ENCODE results near the gene WDR47.
"Not testable (repeated sequence)": the region's sequence is repeated elsewhere in the genome, so short reads cannot be mapped to it uniquely, and the experiment has no call there.

WDR47 gene

GRCh38 chr1:108962681-108963051 is 79.2 kb downstream of the WDR47 start:
- no peak for DNase-seq (ENCODE audit: low spot score)

- no peak for DNase-seq (ENCODE audit: low spot score)
Observed at GRCh38 chr1:108961752-108962486, 80.0 kb downstream of the WDR47 start.

- DNase-seq (ENCODE audit: low spot score): no peak
Observed at GRCh38 chr1:108961198-108961597, 80.7 kb downstream of the WDR47 start.

- no peak for DNase-seq (ENCODE audit: low spot score)
Observed at GRCh38 chr1:108960719-108961118, 81.2 kb downstream of the WDR47 start.

GRCh38 chr1:108957888-108958287 is 84.0 kb downstream of the WDR47 start:
- no peak for DNase-seq (ENCODE audit: low spot score)

GRCh38 chr1:108955881-108956280 is 86.0 kb downstream of the WDR47 start:
- DNase-seq (ENCODE audit: low spot score): no peak

- no peak for DNase-seq (ENCODE audit: low spot score)
Observed at GRCh38 chr1:108955111-108955510, 86.8 kb downstream of the WDR47 start.

- DNase-seq (ENCODE audit: low spot score): no peak
Observed at GRCh38 chr1:108953452-108953851, 88.5 kb downstream of the WDR47 start.

GRCh38 chr1:108951242-108951641 is 90.7 kb downstream of the WDR47 start:
- DNase-seq (ENCODE audit: low spot score): no peak

- DNase-seq (ENCODE audit: low spot score): no peak
Observed at GRCh38 chr1:108949044-108949443, 92.9 kb downstream of the WDR47 start.

GRCh38 chr1:108947871-108948525 is 93.9 kb downstream of the WDR47 start:
- DNase-seq (ENCODE audit: low spot score): peak; percentile 44

- DNase-seq (ENCODE audit: low spot score): no peak
Observed at GRCh38 chr1:108936170-108936569, 105.7 kb downstream of the WDR47 start.

GRCh38 chr1:108933944-108934343 is 108.0 kb downstream of the WDR47 start:
- no peak for DNase-seq (ENCODE audit: low spot score)

- DNase-seq (ENCODE audit: low spot score): not testable (repeated sequence)
Observed at GRCh38 chr1:108927565-108927964, 114.3 kb downstream of the WDR47 start.

- no peak for DNase-seq (ENCODE audit: low spot score)
Observed at GRCh38 chr1:108925920-108926319, 116.0 kb downstream of the WDR47 start.

Data from AG20443 (cell line).